KMS-11 (cell line): ENCODE measurements around the gene PCDHA7.
"Not testable (repeated sequence)": the region's sequence is repeated elsewhere in the genome, so short reads cannot be mapped to it uniquely, and the experiment has no call there.

Source experiments
- H2AFZ ChIP-seq: fragments of 200-600 bp; sonication (generic); 2 replicates; pipeline ENCODE4 v1.6.1; 2016; ENCODE audit warnings: antibody characterized with exemption, mixed run types, low read depth
- H3K27ac ChIP-seq: fragments of 200-600 bp; sonication (generic); 2 replicates; pipeline ENCODE4 v1.6.1; 2016; ENCODE audit warnings: mild to moderate bottlenecking, mixed run types
- H3K27me3 ChIP-seq: fragments of 200-600 bp; sonication (generic); 2 replicates; pipeline ENCODE4 v1.6.1; 2017; ENCODE audit warnings: mild to moderate bottlenecking, low read depth, mixed run types, moderate library complexity; ENCODE audit not compliant: insufficient read depth
- H3K36me3 ChIP-seq: fragments of 200-600 bp; sonication (generic); 2 replicates; pipeline ENCODE4 v1.6.1; 2017; ENCODE audit warnings: mild to moderate bottlenecking, mixed run types; ENCODE audit not compliant: insufficient read depth
- H3K4me1 ChIP-seq: fragments of 200-600 bp; sonication (generic); 2 replicates; pipeline ENCODE4 v1.6.1; 2016; ENCODE audit warnings: mild to moderate bottlenecking, low read depth, mixed run types; ENCODE audit not compliant: poor library complexity, severe bottlenecking
- H3K4me2 ChIP-seq: fragments of 200-600 bp; sonication (generic); 2 replicates; pipeline ENCODE4 v1.7.0; 2016; ENCODE audit warnings: mild to moderate bottlenecking, mixed run types
- H3K4me3 ChIP-seq: fragments of 200-600 bp; sonication (generic); IDR thresholded peaks from 2 replicates; pipeline ENCODE4 v1.6.1; 2017; ENCODE audit warnings: low read depth, low read length, mixed read lengths; ENCODE audit not compliant: insufficient read depth
- H3K79me2 ChIP-seq: fragments of 200-600 bp; sonication (generic); 2 replicates; pipeline ENCODE4 v1.6.1; 2016; ENCODE audit warnings: low read depth, mixed run types; ENCODE audit not compliant: insufficient read depth
- H3K9ac ChIP-seq: fragments of 200-600 bp; sonication (generic); 2 replicates; pipeline ENCODE4 v1.6.1; 2016; ENCODE audit warnings: mild to moderate bottlenecking, mixed run types
- H4K20me1 ChIP-seq: fragments of 200-600 bp; sonication (generic); 2 replicates; pipeline ENCODE4 v1.6.1; 2016; ENCODE audit warnings: mild to moderate bottlenecking, mixed run types; ENCODE audit not compliant: insufficient read depth
- CTCF ChIP-seq: fragments of 200-600 bp; sonication (generic); conservative IDR thresholded peaks from 2 replicates; pipeline ENCODE4 v1.6.1; 2017; ENCODE audit warnings: low read depth, mild to moderate bottlenecking, antibody characterized with exemption, low read length, moderate library complexity, mixed read lengths

PCDHA7 gene

GRCh38 chr5:140800816-140801493 lies 33.1 kb upstream of the PCDHA7 start, which contains the start of gene PCDHA3:
Gene PCDHA3, plus strand, starts transcription at chr5:140801057.
- Histone ChIP-seq H3K4me2 (no peak within 1 kb of the TSS), H2AFZ (no peak within 1 kb of the TSS), H3K79me2 (no peaks in the 10 kb centered on the region), H3K36me3 (no peaks in the 10 kb centered on the region), H3K27ac (no peak within 1 kb of the TSS), H4K20me1 (no peaks in the 10 kb centered on the region), H3K27me3 (no peaks in the 10 kb centered on the region), H3K4me3 (no peak within 1 kb of the TSS), H3K4me1 (no peaks in the 10 kb centered on the region), H3K9ac (no peak within 1 kb of the TSS)
- no peak for TF ChIP-seq CTCF

DNA sequence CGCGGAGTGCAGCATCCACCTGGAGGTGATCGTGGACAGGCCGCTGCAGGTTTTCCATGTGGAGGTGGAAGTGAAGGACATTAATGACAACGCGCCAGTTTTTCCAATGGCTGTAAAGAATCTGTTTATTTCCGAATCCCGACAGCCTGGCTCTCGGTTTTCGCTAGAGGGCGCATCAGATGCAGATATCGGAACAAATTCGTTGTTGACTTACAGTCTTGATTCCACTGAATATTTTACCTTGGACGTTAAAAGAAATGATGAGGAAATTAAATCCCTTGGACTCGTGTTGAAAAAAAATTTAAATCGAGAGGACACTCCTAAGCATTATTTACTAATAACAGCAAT lies 32.6 kb upstream of the PCDHA7 start:
- Histone ChIP-seq H3K4me1 (no peaks in the 10 kb centered on the region), H3K27ac (no peak overlapping the region), H3K4me3 (no peak overlapping the region), H3K79me2 (no peaks in the 10 kb centered on the region), H2AFZ (no peak overlapping the region), H3K9ac (no peak overlapping the region), H3K36me3 (no peaks in the 10 kb centered on the region), H3K27me3 (no peaks in the 10 kb centered on the region), H3K4me2 (no peak overlapping the region), H4K20me1 (no peaks in the 10 kb centered on the region)
- no peak for TF ChIP-seq CTCF

DNA sequence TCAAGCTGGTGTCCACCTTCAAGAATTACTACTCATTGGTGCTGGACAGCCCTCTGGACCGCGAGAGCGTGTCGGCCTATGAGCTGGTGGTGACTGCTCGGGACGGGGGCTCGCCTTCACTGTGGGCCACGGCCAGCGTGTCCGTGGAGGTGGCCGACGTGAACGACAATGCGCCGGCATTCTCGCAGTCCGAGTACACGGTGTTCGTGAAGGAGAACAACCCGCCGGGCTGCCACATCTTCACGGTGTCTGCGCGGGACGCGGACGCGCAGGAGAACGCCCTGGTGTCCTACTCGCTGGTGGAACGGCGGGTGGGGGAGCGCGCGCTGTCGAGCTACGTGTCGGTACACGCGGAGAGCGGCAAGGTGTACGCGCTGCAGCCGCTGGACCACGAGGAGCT lies 31.7 kb upstream of the PCDHA7 start:
- not testable (repeated sequence) for H3K36me3 ChIP-seq, H2AFZ ChIP-seq, H3K27me3 ChIP-seq, H3K4me3 ChIP-seq, H3K27ac ChIP-seq, H3K4me2 ChIP-seq, H3K4me1 ChIP-seq, H3K9ac ChIP-seq, H4K20me1 ChIP-seq, H3K79me2 ChIP-seq

- H3K4me1 ChIP-seq, result no peaks in the 10 kb centered on the region
- no peaks in the 10 kb centered on the region for H3K27me3 ChIP-seq
- no peaks in the 10 kb centered on the region for H3K36me3 ChIP-seq
- TF ChIP-seq CTCF, result no peak
- no peak overlapping the region for H2AFZ ChIP-seq
- H4K20me1 ChIP-seq, result no peaks in the 10 kb centered on the region
- H3K4me2 ChIP-seq, result no peak overlapping the region
- H3K9ac ChIP-seq, result no peak overlapping the region
- no peak overlapping the region for H3K27ac ChIP-seq
- H3K4me3 ChIP-seq, result no peak overlapping the region
- no peaks in the 10 kb centered on the region for H3K79me2 ChIP-seq
Measured at GRCh38 chr5:140802781-140803271, 31.2 kb upstream of the PCDHA7 start.

DNA sequence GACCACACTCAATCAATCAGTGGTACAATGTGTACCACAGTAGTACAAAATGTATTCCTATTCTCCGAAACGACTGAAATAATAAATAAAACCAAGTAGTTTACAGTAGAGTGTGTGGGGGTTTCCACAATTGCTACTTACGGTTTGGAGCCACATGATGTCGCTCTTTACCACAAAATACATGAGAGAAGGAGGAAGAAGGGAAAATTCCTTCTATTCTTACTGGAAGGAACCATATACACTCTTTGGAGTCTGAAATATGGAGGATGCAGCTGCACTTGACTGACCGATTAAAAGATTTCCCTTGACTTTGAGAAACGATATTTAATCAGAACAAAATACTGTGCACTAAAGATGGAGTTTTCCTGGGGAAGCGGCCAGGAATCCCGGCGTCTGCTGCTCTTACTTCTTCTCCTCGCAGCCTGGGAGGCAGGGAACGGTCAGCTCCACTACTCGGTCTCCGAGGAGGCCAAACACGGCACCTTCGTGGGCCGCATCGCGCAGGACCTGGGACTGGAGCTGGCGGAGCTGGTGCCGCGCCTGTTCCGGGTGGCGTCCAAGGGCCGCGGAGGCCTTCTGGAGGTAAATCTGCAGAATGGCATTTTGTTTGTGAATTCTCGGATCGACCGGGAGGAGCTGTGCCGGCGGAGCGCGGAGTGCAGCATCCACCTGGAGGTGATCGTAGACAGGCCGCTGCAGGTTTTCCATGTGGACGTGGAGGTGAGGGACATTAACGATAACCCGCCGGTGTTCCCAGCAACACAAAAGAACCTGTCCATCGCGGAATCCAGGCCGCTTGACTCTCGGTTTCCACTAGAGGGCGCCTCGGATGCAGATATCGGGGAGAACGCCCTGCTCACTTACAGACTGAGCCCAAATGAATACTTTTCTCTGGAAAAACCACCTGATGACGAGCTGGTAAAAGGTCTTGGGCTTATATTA lies 27.0 kb upstream of the PCDHA7 start, which contains the start of gene PCDHA4:
Gene PCDHA4 (plus strand): TSS at position 235 of the 942 bp plus-strand sequence.
- no peaks in the 10 kb centered on the region for H3K36me3 ChIP-seq
- no peaks in the 10 kb centered on the region for H3K79me2 ChIP-seq
- H3K4me2 ChIP-seq, result no peak within 1 kb of the TSS
- no peak within 1 kb of the TSS for H2AFZ ChIP-seq
- TF ChIP-seq CTCF, result peak; percentile 39; the same call in 1 of the 2 replicates
- no peak within 1 kb of the TSS for H3K9ac ChIP-seq
- H3K4me1 ChIP-seq, result no peaks in the 10 kb centered on the region
- H3K27ac ChIP-seq, result no peak within 1 kb of the TSS
- H4K20me1 ChIP-seq, result no peaks in the 10 kb centered on the region
- no peaks in the 10 kb centered on the region for H3K27me3 ChIP-seq
- H3K4me3 ChIP-seq, result no peak within 1 kb of the TSS

DNA sequence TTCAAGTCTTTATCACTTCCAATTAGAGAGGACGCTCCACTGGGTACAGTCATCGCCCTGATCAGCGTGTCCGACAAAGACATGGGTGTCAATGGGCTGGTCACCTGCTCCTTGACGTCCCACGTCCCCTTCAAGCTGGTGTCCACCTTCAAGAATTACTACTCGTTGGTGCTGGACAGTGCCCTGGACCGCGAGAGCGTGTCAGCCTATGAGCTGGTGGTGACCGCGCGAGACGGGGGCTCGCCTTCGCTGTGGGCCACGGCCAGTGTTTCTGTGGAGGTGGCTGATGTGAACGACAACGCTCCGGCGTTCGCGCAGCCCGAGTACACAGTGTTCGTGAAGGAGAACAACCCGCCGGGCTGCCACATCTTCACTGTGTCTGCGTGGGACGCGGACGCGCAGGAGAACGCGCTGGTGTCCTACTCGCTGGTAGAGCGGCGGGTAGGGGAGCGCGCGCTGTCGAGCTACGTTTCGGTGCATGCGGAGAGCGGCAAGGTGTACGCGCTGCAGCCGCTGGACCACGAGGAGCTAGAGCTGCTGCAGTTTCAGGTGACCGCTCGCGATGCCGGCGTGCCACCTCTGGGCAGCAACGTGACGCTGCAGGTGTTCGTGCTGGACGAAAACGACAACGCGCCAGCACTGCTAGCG lies 25.7 kb upstream of the PCDHA7 start:
- not testable (repeated sequence) for H3K4me3 ChIP-seq, H3K9ac ChIP-seq, H3K4me2 ChIP-seq, H3K79me2 ChIP-seq, H2AFZ ChIP-seq, H4K20me1 ChIP-seq, H3K27me3 ChIP-seq, H3K36me3 ChIP-seq, H3K4me1 ChIP-seq, H3K27ac ChIP-seq
